GF-D8 (cell line): ENCODE data around the gene LZTFL1.

Source experiments
- DNase-seq: peaks from one replicate; lab custom pipeline; 2025; lab: John Stamatoyannopoulos, UW

The LZTFL1 gene

GRCh38 chr3:45807681-45808540 lies 34.0 kb downstream of the LZTFL1 start:
- no peak for DNase-seq

- no peak for DNase-seq
Measured at GRCh38 chr3:45807133-45807532, 34.8 kb downstream of the LZTFL1 start.

GRCh38 chr3:45806072-45806471 lies 35.8 kb downstream of the LZTFL1 start:
- DNase-seq: no peak

- DNase-seq: no peak
Measured at GRCh38 chr3:45803252-45803935, 38.5 kb downstream of the LZTFL1 start.

GRCh38 chr3:45802146-45802545 lies 39.8 kb downstream of the LZTFL1 start:
- no peak for DNase-seq

- DNase-seq: no peak
Measured at GRCh38 chr3:45800611-45801010, 41.3 kb downstream of the LZTFL1 start.

- DNase-seq: no peak
Measured at GRCh38 chr3:45799586-45799985, 42.3 kb downstream of the LZTFL1 start.

- no peak for DNase-seq
Measured at GRCh38 chr3:45798034-45798433, 43.9 kb downstream of the LZTFL1 start.

GRCh38 chr3:45796902-45797637 lies 44.8 kb downstream of the LZTFL1 start:
- no peak for DNase-seq

GRCh38 chr3:45795882-45796765 lies 45.8 kb downstream of the LZTFL1 start, which contains the start of gene SLC6A20:
Gene SLC6A20, minus strand, starts transcription at chr3:45796536. Its CDS starts 117 bp downstream, at chr3:45796419.
- DNase-seq: no peak

- no peak for DNase-seq
Measured at GRCh38 chr3:45795509-45795881, 46.4 kb downstream of the LZTFL1 start.

GRCh38 chr3:45794660-45795059 lies 47.3 kb downstream of the LZTFL1 start:
- no peak for DNase-seq

GRCh38 chr3:45794177-45794560 lies 47.8 kb downstream of the LZTFL1 start:
- no peak for DNase-seq

GRCh38 chr3:45793482-45794176 lies 48.3 kb downstream of the LZTFL1 start:
- DNase-seq: no peak

- no peak for DNase-seq
Measured at GRCh38 chr3:45792516-45793172, 49.3 kb downstream of the LZTFL1 start.

- no peak for DNase-seq
Measured at GRCh38 chr3:45792036-45792435, 49.9 kb downstream of the LZTFL1 start.

- DNase-seq: no peak
Measured at GRCh38 chr3:45790596-45790995, 51.3 kb downstream of the LZTFL1 start.

GRCh38 chr3:45789235-45789812 lies 52.6 kb downstream of the LZTFL1 start:
- DNase-seq: no peak

- no peak for DNase-seq
Measured at GRCh38 chr3:45787551-45787950, 54.4 kb downstream of the LZTFL1 start.
